Liver (tissue), 9 donors: ENCODE measurements around the gene RTN4. TPM values are rescaled to one million over a fixed set of nuclear protein-coding genes. Genes with fewer than 3 reads are reported as not detected.

Source experiments
- DNase-seq: peaks from one replicate; pipeline ENCODE4 v3.0.0-alpha.2; 2017; ENCODE audit warnings: low spot score
- H3K27ac ChIP-seq, 2 donors: one replicate each; pipeline ENCODE4 v1.7.0; 2013; ENCODE audit warnings: inconsistent platforms in 2 of 2, low read length in 2 of 2, control low read depth in 1 of 2, low read depth in 1 of 2, mild to moderate bottlenecking in 1 of 2
- H3K27me3 ChIP-seq, 4 donors: one replicate each; pipeline versions ENCODE4 v1.6.1 to v1.7.0; 2013; ENCODE audit warnings: low read length in 3 of 4, inconsistent platforms in 1 of 4, mild to moderate bottlenecking in 1 of 4, moderate library complexity in 1 of 4; ENCODE audit not compliant: control insufficient read depth in 4 of 4, insufficient read depth in 4 of 4
- H3K36me3 ChIP-seq, 4 donors: one replicate each; pipeline versions ENCODE4 v1.6.1 to v1.7.0; 2013; ENCODE audit warnings: low read length in 3 of 4, mild to moderate bottlenecking in 3 of 4, low read depth in 1 of 4, moderate library complexity in 1 of 4; ENCODE audit not compliant: control insufficient read depth in 4 of 4, insufficient read depth in 3 of 4
- H3K4me1 ChIP-seq, 4 donors: one replicate each; pipeline versions ENCODE4 v1.6.1 to v1.7.0; 2013; ENCODE audit warnings: low read length in 3 of 4, mild to moderate bottlenecking in 3 of 4, moderate library complexity in 1 of 4; ENCODE audit not compliant: control insufficient read depth in 4 of 4, insufficient read depth in 4 of 4
- H3K4me3 ChIP-seq, 3 donors: one replicate each; pipeline versions ENCODE4 v1.6.1 to v1.7.0; 2013; ENCODE audit warnings: low read length in 3 of 3, control low read depth in 1 of 3, low read depth in 1 of 3, mild to moderate bottlenecking in 1 of 3
- H3K9ac ChIP-seq, 2 donors: one replicate each; pipeline ENCODE4 v1.7.0; 2013; ENCODE audit warnings: low read length in 2 of 2, mild to moderate bottlenecking in 2 of 2, moderate library complexity in 2 of 2, control low read depth in 1 of 2, low read depth in 1 of 2
- H3K9me3 ChIP-seq, 4 donors: one replicate each; pipeline versions ENCODE4 v1.6.1 to v1.7.0; 2013; ENCODE audit warnings: low read length in 3 of 4; ENCODE audit not compliant: control insufficient read depth in 4 of 4
- ATF3 ChIP-seq: IDR thresholded peaks from 2 replicates; pipeline ENCODE4 v1.6.1; 2016; ENCODE audit warnings: antibody characterized with exemption
- GABPA ChIP-seq, 2 donors: IDR thresholded peaks in 1 of 2; conservative IDR thresholded peaks in 1 of 2; 2 replicates each; pipeline ENCODE4 v1.6.1; 2016; ENCODE audit warnings: antibody characterized with exemption in 2 of 2, mild to moderate bottlenecking in 1 of 2, moderate library complexity in 1 of 2
- HNF4A ChIP-seq, 2 donors: conservative IDR thresholded peaks; 2 replicates each; pipeline ENCODE4 v1.6.1; 2016; ENCODE audit warnings: antibody characterized with exemption in 2 of 2, mild to moderate bottlenecking in 2 of 2
- NR2F2 ChIP-seq: IDR thresholded peaks from 2 replicates; pipeline ENCODE4 v1.6.1; 2016; ENCODE audit warnings: antibody characterized with exemption
- RXRA ChIP-seq, 2 donors: IDR thresholded peaks; 2 replicates each; pipeline ENCODE4 v1.6.1; 2017 to 2018; ENCODE audit warnings: antibody characterized with exemption in 2 of 2, mild to moderate bottlenecking in 1 of 2
- TAF1 ChIP-seq: conservative IDR thresholded peaks from 2 replicates; pipeline ENCODE4 v1.6.1; 2016; ENCODE audit warnings: antibody characterized with exemption, mild to moderate bottlenecking
- WGBS: extraction: QIAGEN DNeasy Blood & Tissue Kit; methylation state at CpG from one replicate; pipeline ENCODE4 v1.1.7; 2013; 5-methylcytosine and 5-hydroxymethylcytosine counted together
- polyA plus RNA-seq, 2 donors: library from polyadenylated mRNA; stranded (reverse) in 1 of 2; unstranded in 1 of 2; fragments of 200-250 nt in 1 of 2; fragments of >200 nt in 1 of 2; fragmentation: Nextera tagmentation in 1 of 2; extraction: Ambion mirVana in 1 of 2; gene quantifications; one replicate each; pipeline versions ENCODE4 v1.2.1 to v1.2.3, GENCODE V29; 2013 to 2015
- total RNA-seq, 2 donors: library from RNA; depleted of rRNA; stranded (reverse); fragments of >200 nt; gene quantifications; one replicate each; pipeline ENCODE4 v1.2.3, GENCODE V29; 2014
- TF ChIP-seq, protein P1 (sequence below): IDR thresholded peaks from 2 replicates; pipeline ENCODE4 v1.6.1; 2016; ENCODE audit warnings: antibody characterized with exemption, mild to moderate bottlenecking
- TF ChIP-seq, protein P2 (sequence below): IDR thresholded peaks from 2 replicates; pipeline ENCODE4 v1.6.1; 2016; ENCODE audit warnings: antibody characterized with exemption
- TF ChIP-seq, protein P3 (sequence below): IDR thresholded peaks from 2 replicates; pipeline ENCODE4 v1.6.1; 2016; ENCODE audit warnings: antibody characterized with exemption
- donor health status: healthy.
- donor health status: healthy.
- donor health status: healthy.
- donor health status: healthy.
- donor health status: healthy.

RTN4 gene
- total and polyA plus RNA-seq, 4 donors, result 73.5 to 348 (median 151) TPM

DNA sequence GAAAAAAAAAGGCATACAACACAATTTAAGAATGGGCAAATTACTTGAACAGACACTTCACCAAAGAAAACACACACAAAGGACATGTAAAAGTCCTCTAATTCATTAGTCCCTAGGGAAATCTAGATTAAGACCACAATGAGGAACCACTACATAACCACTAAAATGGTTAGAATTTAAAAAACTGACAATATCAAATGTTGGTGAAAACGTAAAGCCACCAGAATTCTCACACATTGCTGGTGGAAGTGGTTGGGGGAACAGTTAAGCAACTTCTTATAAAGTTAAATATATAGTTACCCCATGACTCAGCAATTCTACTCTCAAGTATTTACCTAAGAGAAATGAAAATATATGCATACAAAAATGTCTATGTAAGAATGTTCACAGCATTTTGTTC, 11.8 kb downstream of the RTN4 start (continued):
- TF ChIP-seq, protein P1, sequence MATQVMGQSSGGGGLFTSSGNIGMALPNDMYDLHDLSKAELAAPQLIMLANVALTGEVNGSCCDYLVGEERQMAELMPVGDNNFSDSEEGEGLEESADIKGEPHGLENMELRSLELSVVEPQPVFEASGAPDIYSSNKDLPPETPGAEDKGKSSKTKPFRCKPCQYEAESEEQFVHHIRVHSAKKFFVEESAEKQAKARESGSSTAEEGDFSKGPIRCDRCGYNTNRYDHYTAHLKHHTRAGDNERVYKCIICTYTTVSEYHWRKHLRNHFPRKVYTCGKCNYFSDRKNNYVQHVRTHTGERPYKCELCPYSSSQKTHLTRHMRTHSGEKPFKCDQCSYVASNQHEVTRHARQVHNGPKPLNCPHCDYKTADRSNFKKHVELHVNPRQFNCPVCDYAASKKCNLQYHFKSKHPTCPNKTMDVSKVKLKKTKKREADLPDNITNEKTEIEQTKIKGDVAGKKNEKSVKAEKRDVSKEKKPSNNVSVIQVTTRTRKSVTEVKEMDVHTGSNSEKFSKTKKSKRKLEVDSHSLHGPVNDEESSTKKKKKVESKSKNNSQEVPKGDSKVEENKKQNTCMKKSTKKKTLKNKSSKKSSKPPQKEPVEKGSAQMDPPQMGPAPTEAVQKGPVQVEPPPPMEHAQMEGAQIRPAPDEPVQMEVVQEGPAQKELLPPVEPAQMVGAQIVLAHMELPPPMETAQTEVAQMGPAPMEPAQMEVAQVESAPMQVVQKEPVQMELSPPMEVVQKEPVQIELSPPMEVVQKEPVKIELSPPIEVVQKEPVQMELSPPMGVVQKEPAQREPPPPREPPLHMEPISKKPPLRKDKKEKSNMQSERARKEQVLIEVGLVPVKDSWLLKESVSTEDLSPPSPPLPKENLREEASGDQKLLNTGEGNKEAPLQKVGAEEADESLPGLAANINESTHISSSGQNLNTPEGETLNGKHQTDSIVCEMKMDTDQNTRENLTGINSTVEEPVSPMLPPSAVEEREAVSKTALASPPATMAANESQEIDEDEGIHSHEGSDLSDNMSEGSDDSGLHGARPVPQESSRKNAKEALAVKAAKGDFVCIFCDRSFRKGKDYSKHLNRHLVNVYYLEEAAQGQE, result no peak

- WGBS, result 82% methylated on average over 2 of the region's 2 CpGs
- Histone ChIP-seq H3K27me3 (no peaks in the 10 kb centered on the region), H3K36me3 (no peaks in the 10 kb centered on the region), H3K4me1 (no peaks in the 10 kb centered on the region), H3K27ac (no peak overlapping the region), H3K9me3 (no peaks in the 10 kb centered on the region), H3K4me3 (no peak overlapping the region), H3K9ac (no peak overlapping the region)
- DNase-seq, result no peak
- TF ChIP-seq RXRA (IDR thresholded peaks at IDR 0.05) (no peak), TAF1 (no peak), NR2F2 (no peak)
- TF ChIP-seq, protein P1, result no peak
Observed at GRCh38 chr2:55035716-55036115, 14.5 kb downstream of the RTN4 start.

DNA sequence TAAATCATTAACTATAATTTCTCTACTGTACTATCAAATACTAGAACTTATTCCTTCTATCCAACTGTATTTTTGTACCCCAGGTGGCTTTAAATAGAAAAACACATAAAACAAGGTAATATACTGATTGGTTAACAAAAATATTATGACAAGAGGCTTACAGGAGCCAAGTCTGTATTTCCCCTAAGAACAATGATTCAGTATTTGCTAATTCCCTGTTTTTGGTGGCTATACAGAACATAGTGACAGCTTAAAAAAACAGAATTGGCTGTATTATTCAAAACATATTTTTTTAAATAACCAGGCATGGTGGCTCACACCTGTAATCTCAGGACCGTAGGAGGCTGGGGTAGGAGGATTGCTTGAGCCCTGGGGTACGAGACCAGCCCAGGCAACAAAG, 16.3 kb downstream of the RTN4 start:
- no peaks in the 10 kb centered on the region for H3K4me1 ChIP-seq
- no peak for TF ChIP-seq GABPA (IDR thresholded peaks at IDR 0.05 in 1 of 2, conservative IDR thresholded peaks at IDR 0.05 in 1 of 2)
- TF ChIP-seq, protein P2, sequence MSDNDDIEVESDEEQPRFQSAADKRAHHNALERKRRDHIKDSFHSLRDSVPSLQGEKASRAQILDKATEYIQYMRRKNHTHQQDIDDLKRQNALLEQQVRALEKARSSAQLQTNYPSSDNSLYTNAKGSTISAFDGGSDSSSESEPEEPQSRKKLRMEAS, result no peak
- H3K4me3 ChIP-seq, result no peak overlapping the region
- H3K27me3 ChIP-seq, result no peaks in the 10 kb centered on the region
- H3K27ac ChIP-seq, result no peak overlapping the region
- WGBS, result 88% methylated on average over 2 of the region's 2 CpGs
- H3K36me3 ChIP-seq, result no peaks in the 10 kb centered on the region
- no peaks in the 10 kb centered on the region for H3K9me3 ChIP-seq
- DNase-seq, result no peak
- no peak overlapping the region for H3K9ac ChIP-seq

- H3K27ac ChIP-seq, result no peak overlapping the region
- no peaks in the 10 kb centered on the region for H3K27me3 ChIP-seq
- WGBS, result 86% methylated on average over 5 of the region's 5 CpGs
- no peak for DNase-seq
- H3K36me3 ChIP-seq, result no peaks in the 10 kb centered on the region
- TF ChIP-seq, protein P3, sequence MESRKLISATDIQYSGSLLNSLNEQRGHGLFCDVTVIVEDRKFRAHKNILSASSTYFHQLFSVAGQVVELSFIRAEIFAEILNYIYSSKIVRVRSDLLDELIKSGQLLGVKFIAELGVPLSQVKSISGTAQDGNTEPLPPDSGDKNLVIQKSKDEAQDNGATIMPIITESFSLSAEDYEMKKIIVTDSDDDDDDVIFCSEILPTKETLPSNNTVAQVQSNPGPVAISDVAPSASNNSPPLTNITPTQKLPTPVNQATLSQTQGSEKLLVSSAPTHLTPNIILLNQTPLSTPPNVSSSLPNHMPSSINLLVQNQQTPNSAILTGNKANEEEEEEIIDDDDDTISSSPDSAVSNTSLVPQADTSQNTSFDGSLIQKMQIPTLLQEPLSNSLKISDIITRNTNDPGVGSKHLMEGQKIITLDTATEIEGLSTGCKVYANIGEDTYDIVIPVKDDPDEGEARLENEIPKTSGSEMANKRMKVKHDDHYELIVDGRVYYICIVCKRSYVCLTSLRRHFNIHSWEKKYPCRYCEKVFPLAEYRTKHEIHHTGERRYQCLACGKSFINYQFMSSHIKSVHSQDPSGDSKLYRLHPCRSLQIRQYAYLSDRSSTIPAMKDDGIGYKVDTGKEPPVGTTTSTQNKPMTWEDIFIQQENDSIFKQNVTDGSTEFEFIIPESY, result no peak
- no peak for TF ChIP-seq GABPA (IDR thresholded peaks at IDR 0.05 in 1 of 2, conservative IDR thresholded peaks at IDR 0.05 in 1 of 2)
- no peak for TF ChIP-seq NR2F2
- no peak for TF ChIP-seq HNF4A (conservative IDR thresholded peaks at IDR 0.05)
- no peak for TF ChIP-seq ATF3
- no peak overlapping the region for H3K9ac ChIP-seq
- H3K4me3 ChIP-seq, result no peak overlapping the region
- H3K9me3 ChIP-seq, result no peaks in the 10 kb centered on the region
- no peaks in the 10 kb centered on the region for H3K4me1 ChIP-seq
Observed at GRCh38 chr2:55033076-55033742, 17.0 kb downstream of the RTN4 start.
